ENCODE measurements around the gene FOXP1.

Gene FOXP1

GRCh38 chr3:71061037-71061436 is 522.5 kb downstream of the FOXP1 start:
- no peak for TF ChIP-seq EZH2phosphoT487 (conservative IDR thresholded peaks at IDR 0.05; ENCODE audit: low read length)
- TF ChIP-seq, protein P1, sequence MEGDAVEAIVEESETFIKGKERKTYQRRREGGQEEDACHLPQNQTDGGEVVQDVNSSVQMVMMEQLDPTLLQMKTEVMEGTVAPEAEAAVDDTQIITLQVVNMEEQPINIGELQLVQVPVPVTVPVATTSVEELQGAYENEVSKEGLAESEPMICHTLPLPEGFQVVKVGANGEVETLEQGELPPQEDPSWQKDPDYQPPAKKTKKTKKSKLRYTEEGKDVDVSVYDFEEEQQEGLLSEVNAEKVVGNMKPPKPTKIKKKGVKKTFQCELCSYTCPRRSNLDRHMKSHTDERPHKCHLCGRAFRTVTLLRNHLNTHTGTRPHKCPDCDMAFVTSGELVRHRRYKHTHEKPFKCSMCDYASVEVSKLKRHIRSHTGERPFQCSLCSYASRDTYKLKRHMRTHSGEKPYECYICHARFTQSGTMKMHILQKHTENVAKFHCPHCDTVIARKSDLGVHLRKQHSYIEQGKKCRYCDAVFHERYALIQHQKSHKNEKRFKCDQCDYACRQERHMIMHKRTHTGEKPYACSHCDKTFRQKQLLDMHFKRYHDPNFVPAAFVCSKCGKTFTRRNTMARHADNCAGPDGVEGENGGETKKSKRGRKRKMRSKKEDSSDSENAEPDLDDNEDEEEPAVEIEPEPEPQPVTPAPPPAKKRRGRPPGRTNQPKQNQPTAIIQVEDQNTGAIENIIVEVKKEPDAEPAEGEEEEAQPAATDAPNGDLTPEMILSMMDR (IDR thresholded peaks at IDR 0.05; ENCODE audit: insufficient read depth, low read length, poor library complexity, severe bottlenecking): no peak
- Histone ChIP-seq H3K79me2 (ENCODE audit: insufficient read depth, low read length) (0 out of 2 replicates have a peak, but pooled peaks cover 6% of the 10 kb centered on the region), H3K4me3 (ENCODE audit: insufficient read depth, low read length, poor library complexity, severe bottlenecking) (no peak overlapping the region), H3K9me3 (ENCODE audit: insufficient read depth, low read length) (no peaks in the 10 kb centered on the region), H3K9me2 (replicated peaks; ENCODE audit: insufficient read depth, low read length) (no peaks in the 10 kb centered on the region), H2AFZ (ENCODE audit: low read depth, low read length, severe bottlenecking) (no peak overlapping the region), H3K36me3 (ENCODE audit: low read length) (no peaks in the 10 kb centered on the region), H3K9ac (ENCODE audit: low read length) (no peak overlapping the region), H3K4me2 (ENCODE audit: low read depth, low read length, poor library complexity, severe bottlenecking) (no peak overlapping the region), H3K27ac (ENCODE audit: low read depth, low read length) (no peak overlapping the region), H4K20me1 (ENCODE audit: low read depth, low read length) (peaks cover 40% of the 10 kb centered on the region), H3K27me3 (ENCODE audit: low read length) (no peaks in the 10 kb centered on the region), H3F3A (ENCODE audit: insufficient read depth) (no peaks in the 10 kb centered on the region)

- TF ChIP-seq, protein P1 (IDR thresholded peaks at IDR 0.05; ENCODE audit: insufficient read depth, low read length, poor library complexity, severe bottlenecking): no peak
- TF ChIP-seq EZH2phosphoT487 (conservative IDR thresholded peaks at IDR 0.05; ENCODE audit: low read length): no peak
- Histone ChIP-seq H3K9ac (ENCODE audit: low read length) (no peak overlapping the region), H4K20me1 (ENCODE audit: low read depth, low read length) (peaks cover 40% of the 10 kb centered on the region), H3K4me3 (ENCODE audit: insufficient read depth, low read length, poor library complexity, severe bottlenecking) (no peak overlapping the region), H3K36me3 (ENCODE audit: low read length) (no peaks in the 10 kb centered on the region), H3K27me3 (ENCODE audit: low read length) (no peaks in the 10 kb centered on the region), H3K27ac (ENCODE audit: low read depth, low read length) (no peak overlapping the region), H2AFZ (ENCODE audit: low read depth, low read length, severe bottlenecking) (no peak overlapping the region), H3K79me2 (ENCODE audit: insufficient read depth, low read length) (0 out of 2 replicates have a peak, but pooled peaks cover 6% of the 10 kb centered on the region), H3F3A (ENCODE audit: insufficient read depth) (no peaks in the 10 kb centered on the region), H3K9me3 (ENCODE audit: insufficient read depth, low read length) (no peaks in the 10 kb centered on the region), H3K4me2 (ENCODE audit: low read depth, low read length, poor library complexity, severe bottlenecking) (no peak overlapping the region), H3K9me2 (replicated peaks; ENCODE audit: insufficient read depth, low read length) (no peaks in the 10 kb centered on the region)
These were observed 523.0 kb downstream of the FOXP1 start for GRCh38 chr3:71060536-71060935.

- H3F3A ChIP-seq (ENCODE audit: insufficient read depth): no peaks in the 10 kb centered on the region
- H3K9ac ChIP-seq (ENCODE audit: low read length): no peak overlapping the region
- no peaks in the 10 kb centered on the region for H3K9me3 ChIP-seq (ENCODE audit: insufficient read depth, low read length)
- H3K27ac ChIP-seq (ENCODE audit: low read depth, low read length): no peak overlapping the region
- H3K36me3 ChIP-seq (ENCODE audit: low read length): no peaks in the 10 kb centered on the region
- H4K20me1 ChIP-seq (ENCODE audit: low read depth, low read length): peaks cover 22% of the 10 kb centered on the region
- no peak overlapping the region for H3K4me3 ChIP-seq (ENCODE audit: insufficient read depth, low read length, poor library complexity, severe bottlenecking)
- no peaks in the 10 kb centered on the region for H3K9me2 ChIP-seq (replicated peaks; ENCODE audit: insufficient read depth, low read length)
- no peak overlapping the region for H2AFZ ChIP-seq (ENCODE audit: low read depth, low read length, severe bottlenecking)
- H3K4me2 ChIP-seq (ENCODE audit: low read depth, low read length, poor library complexity, severe bottlenecking): no peak overlapping the region
- no peaks in the 10 kb centered on the region for H3K27me3 ChIP-seq (ENCODE audit: low read length)
- TF ChIP-seq EZH2phosphoT487 (conservative IDR thresholded peaks at IDR 0.05; ENCODE audit: low read length): no peak
- TF ChIP-seq, protein P1 (IDR thresholded peaks at IDR 0.05; ENCODE audit: insufficient read depth, low read length, poor library complexity, severe bottlenecking): no peak
- no peaks in the 10 kb centered on the region for H3K79me2 ChIP-seq (ENCODE audit: insufficient read depth, low read length)
These were observed 526.0 kb downstream of the FOXP1 start for GRCh38 chr3:71057526-71057894.

All from SU-DHL-6 (cell line).